Stomach (tissue), 4 donors: Measurements from ENCODE around the gene EPS8L3.

ENCODE experiments used
- EP300 ChIP-seq: sonication (generic); formaldehyde crosslinking; IDR thresholded peaks from one replicate; pipeline ENCODE4 v1.6.1; 2017; ENCODE audit warnings: antibody characterized with exemption
- POLR2A ChIP-seq, 4 donors: fragments of 450-650 bp; IDR thresholded peaks; one replicate each; pipeline ENCODE4 v1.6.1; 2016; ENCODE audit warnings: antibody characterized with exemption in 4 of 4, control low read depth in 2 of 4, mild to moderate bottlenecking in 1 of 4, moderate library complexity in 1 of 4
- POLR2AphosphoS5 ChIP-seq, 3 donors: sonication (generic); formaldehyde crosslinking; IDR thresholded peaks; one replicate each; pipeline ENCODE4 v1.6.1; 2016; ENCODE audit warnings: antibody characterized with exemption in 3 of 3
- TF ChIP-seq, protein P1 (sequence below), 7 experiments: fragments of 450-650 bp in 4 of 7; fragments of 200-600 bp in 3 of 7; sonication (generic) in 3 of 7; IDR thresholded peaks; one replicate each; pipeline ENCODE4 v1.5.1; 2016 to 2019; ENCODE audit warnings: antibody characterized with exemption in 7 of 7, control low read depth in 2 of 7, mild to moderate bottlenecking in 1 of 7

- TF ChIP-seq POLR2AphosphoS5 (IDR thresholded peaks at IDR 0.05) (no peak), EP300 (no peak), POLR2A (IDR thresholded peaks at IDR 0.05) (no peak)
- TF ChIP-seq, protein P1, sequence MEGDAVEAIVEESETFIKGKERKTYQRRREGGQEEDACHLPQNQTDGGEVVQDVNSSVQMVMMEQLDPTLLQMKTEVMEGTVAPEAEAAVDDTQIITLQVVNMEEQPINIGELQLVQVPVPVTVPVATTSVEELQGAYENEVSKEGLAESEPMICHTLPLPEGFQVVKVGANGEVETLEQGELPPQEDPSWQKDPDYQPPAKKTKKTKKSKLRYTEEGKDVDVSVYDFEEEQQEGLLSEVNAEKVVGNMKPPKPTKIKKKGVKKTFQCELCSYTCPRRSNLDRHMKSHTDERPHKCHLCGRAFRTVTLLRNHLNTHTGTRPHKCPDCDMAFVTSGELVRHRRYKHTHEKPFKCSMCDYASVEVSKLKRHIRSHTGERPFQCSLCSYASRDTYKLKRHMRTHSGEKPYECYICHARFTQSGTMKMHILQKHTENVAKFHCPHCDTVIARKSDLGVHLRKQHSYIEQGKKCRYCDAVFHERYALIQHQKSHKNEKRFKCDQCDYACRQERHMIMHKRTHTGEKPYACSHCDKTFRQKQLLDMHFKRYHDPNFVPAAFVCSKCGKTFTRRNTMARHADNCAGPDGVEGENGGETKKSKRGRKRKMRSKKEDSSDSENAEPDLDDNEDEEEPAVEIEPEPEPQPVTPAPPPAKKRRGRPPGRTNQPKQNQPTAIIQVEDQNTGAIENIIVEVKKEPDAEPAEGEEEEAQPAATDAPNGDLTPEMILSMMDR (IDR thresholded peaks at IDR 0.05) = no peak
Observed at GRCh38 chr1:109777980-109778625, 14.4 kb upstream of the EPS8L3 start.
